K562 (cell line): ENCODE measurements around the gene ZNF174. TPM values are rescaled to one million over a fixed set of nuclear protein-coding genes. Genes with fewer than 3 reads are reported as not detected.

Source experiments
- CCNT2 ChIP-seq: IDR thresholded peaks from 2 replicates; pipeline ENCODE4 v1.6.1; 2011; ENCODE audit warnings: borderline replicate concordance, low read depth, mild to moderate bottlenecking, moderate library complexity, mixed read lengths, low read length; ENCODE audit not compliant: insufficient read length; ENCODE audit errors: extremely low read depth
- CLOCK ChIP-seq: fragments of 250-450 bp; sonication (Bioruptor Pico); IDR thresholded peaks from 2 replicates; pipeline ENCODE4 v1.4.0; 2020; ENCODE audit warnings: mild to moderate bottlenecking, moderate library complexity, borderline replicate concordance
- DPF2 ChIP-seq: fragments of 450-650 bp; IDR thresholded peaks from 2 replicates; pipeline ENCODE4 v1.6.1; 2016
- EZH2 ChIP-seq: IDR thresholded peaks from 2 replicates; pipeline ENCODE4 v1.6.1; 2012; ENCODE audit warnings: low read depth, mild to moderate bottlenecking, inconsistent platforms, low read length, borderline replicate concordance
- HMGN3 ChIP-seq: IDR thresholded peaks from 2 replicates; pipeline ENCODE4 v1.6.1; 2011; ENCODE audit warnings: borderline replicate concordance, low read depth, mild to moderate bottlenecking, mixed read lengths, low read length; ENCODE audit not compliant: insufficient read length; ENCODE audit errors: extremely low read depth
- HMGXB4 ChIP-seq: sonication (generic); formaldehyde crosslinking; IDR thresholded peaks from 2 replicates; pipeline ENCODE4 v1.8.1; 2023; ENCODE audit warnings: mild to moderate bottlenecking, missing genetic modification reagents
- HNRNPL ChIP-seq: fragments of 200-400 bp; formaldehyde crosslinking; IDR thresholded peaks from 2 replicates; pipeline ENCODE4 v1.6.1; 2017; ENCODE audit warnings: low read depth, mild to moderate bottlenecking, low read length
- RAD21 ChIP-seq, 2 experiments: fragments of 250-450 bp in 1 of 2; fragments of 450-650 bp in 1 of 2; sonication (Bioruptor Pico) in 1 of 2; formaldehyde crosslinking in 1 of 2; IDR thresholded peaks in 1 of 2; conservative IDR thresholded peaks in 1 of 2; 2 replicates each; pipeline versions ENCODE4 v1.4.0 to v1.8.0; 2020 to 2022; ENCODE audit warnings: mild to moderate bottlenecking in 2 of 2, moderate library complexity in 1 of 2
- RBM25 ChIP-seq: fragments of 200-400 bp; formaldehyde crosslinking; IDR thresholded peaks from 2 replicates; pipeline ENCODE4 v1.6.1; 2018; ENCODE audit warnings: low read length, low read depth, moderate library complexity; ENCODE audit not compliant: severe bottlenecking
- RREB1 ChIP-seq: fragments of 250-450 bp; sonication (Bioruptor Pico); IDR thresholded peaks from 2 replicates; pipeline ENCODE4 v1.4.0; 2020
- THAP12 ChIP-seq: fragments of 250-450 bp; sonication (Bioruptor Pico); IDR thresholded peaks from 2 replicates; pipeline ENCODE4 v1.9.0; 2021; ENCODE audit warnings: mild to moderate bottlenecking, inconsistent platforms
- ZNF133 ChIP-seq: fragments of 250-450 bp; sonication (Bioruptor Pico); IDR thresholded peaks from 2 replicates; pipeline ENCODE4 v1.4.0; 2020; ENCODE audit warnings: mild to moderate bottlenecking
- polyA plus RNA-seq, 8 experiments: library from polyadenylated mRNA; depleted of rRNA in 4 of 8; stranded (reverse) in 5 of 8; unstranded in 3 of 8; fragments of >200 nt; fragmentation: Nextera tagmentation in 2 of 8; fragmentation: Illumina TruSeq in 1 of 8; extraction: Ambion mirVana in 2 of 8; extraction: Trizol in 1 of 8; gene quantifications; 2 replicates each; pipeline versions ENCODE4 v1.2.1 to v1.2.3, GENCODE V29; 2011 to 2014; ENCODE audit warnings: inconsistent platforms in 1 of 8, missing spikeins in 1 of 8
- total RNA-seq, 7 experiments: library from RNA; depleted of rRNA in 6 of 7; stranded (reverse); fragments of >200 nt in 6 of 7; fragmentation: Illumina TruSeq in 2 of 7; extraction: Trizol in 2 of 7; gene quantifications; 2 replicates each; pipeline versions ENCODE4 v1.2.1 to v1.2.3, GENCODE V29; 2011 to 2021; ENCODE audit warnings: low replicate concordance in 1 of 7

Gene ZNF174
- total and polyA plus RNA-seq, 9 of the 15 experiments (the other 6 are each of a cell fraction or from before 2014, with no cell fraction given) = 5.1 to 19.1 (median 12.5) TPM

GRCh38 chr16:3457434-3458252 lies 56.6 kb downstream of the ZNF174 start (continued):
- TF ChIP-seq CLOCK (CRISPR knock-in tag) (no peak), RREB1 (CRISPR knock-in tag) (0 out of 2 replicates have a peak, but pooled peaks have one; percentile 31), RAD21 (CRISPR knock-in tag; conservative IDR thresholded peaks at IDR 0.05 in 1 of 2, IDR thresholded peaks at IDR 0.05 in 1 of 2) (peak; percentile 49 to 53), ZNF133 (CRISPR knock-in tag) (0 out of 2 replicates have a peak, but pooled peaks have one; percentile 58), HNRNPL (peak; percentile 75; the same call in 1 of the 2 replicates), HMGXB4 (CRISPR knock-in tag) (peak; percentile 93; the same call in 1 of the 2 replicates), THAP12 (no peak), RBM25 (peak; percentile 97), EZH2 (no peak), CCNT2 (peak; percentile 81), HMGN3 (peak; percentile 46), DPF2 (no peak)
